GM10266 (cell line): ENCODE measurements around the gene FHOD3.

ENCODE experiments used
- DNase-seq: peaks from one replicate; pipeline ENCODE4 v3.0.0; 2012; ENCODE audit errors: extremely low spot score
- CTCF ChIP-seq: IDR thresholded peaks from 2 replicates; pipeline ENCODE4 v1.5.1; 2012; ENCODE audit warnings: mild to moderate bottlenecking, low read depth; ENCODE audit not compliant: control insufficient read depth, insufficient read depth; ENCODE audit errors: missing control alignments

FHOD3 gene

DNA sequence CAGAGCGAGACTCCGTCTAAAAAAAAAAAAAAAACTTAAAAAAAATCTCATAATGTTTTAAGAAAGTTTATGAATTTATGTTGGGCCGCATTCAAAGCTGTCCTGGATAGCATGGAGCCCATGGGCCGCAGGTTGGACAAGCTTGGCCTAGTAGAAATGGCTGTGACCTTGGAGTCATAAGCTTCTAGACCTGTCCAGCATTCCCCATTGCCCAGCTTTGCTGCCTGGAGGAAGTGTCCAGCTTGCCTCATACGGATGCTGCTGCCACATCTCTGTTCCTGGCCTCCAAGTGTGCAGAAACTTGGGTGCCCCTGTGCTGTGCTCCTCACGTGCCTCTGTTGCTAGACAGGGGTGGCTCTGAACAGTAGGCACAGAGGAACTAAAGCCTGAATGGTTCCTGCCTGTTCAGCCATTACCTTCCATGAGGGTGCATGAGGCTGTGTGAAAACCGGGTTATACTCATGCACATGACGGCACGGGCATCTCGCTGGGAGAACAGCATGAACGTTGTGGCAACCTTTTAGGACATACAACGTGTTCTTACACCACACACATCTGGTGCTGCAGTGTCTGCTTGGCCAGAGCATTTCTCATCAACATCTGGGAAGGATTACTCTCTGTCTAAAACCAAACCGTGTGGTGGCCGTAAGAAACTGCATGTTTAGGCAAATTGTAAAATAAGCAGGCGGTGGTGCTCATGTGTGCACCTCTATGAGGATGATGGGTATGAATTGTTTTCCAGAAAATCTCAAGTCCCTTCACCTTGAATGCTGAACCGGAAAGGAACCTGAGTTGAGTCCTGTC lies 38.2 kb downstream of the FHOD3 start:
- no peak for DNase-seq
- no peak for TF ChIP-seq CTCF

DNA sequence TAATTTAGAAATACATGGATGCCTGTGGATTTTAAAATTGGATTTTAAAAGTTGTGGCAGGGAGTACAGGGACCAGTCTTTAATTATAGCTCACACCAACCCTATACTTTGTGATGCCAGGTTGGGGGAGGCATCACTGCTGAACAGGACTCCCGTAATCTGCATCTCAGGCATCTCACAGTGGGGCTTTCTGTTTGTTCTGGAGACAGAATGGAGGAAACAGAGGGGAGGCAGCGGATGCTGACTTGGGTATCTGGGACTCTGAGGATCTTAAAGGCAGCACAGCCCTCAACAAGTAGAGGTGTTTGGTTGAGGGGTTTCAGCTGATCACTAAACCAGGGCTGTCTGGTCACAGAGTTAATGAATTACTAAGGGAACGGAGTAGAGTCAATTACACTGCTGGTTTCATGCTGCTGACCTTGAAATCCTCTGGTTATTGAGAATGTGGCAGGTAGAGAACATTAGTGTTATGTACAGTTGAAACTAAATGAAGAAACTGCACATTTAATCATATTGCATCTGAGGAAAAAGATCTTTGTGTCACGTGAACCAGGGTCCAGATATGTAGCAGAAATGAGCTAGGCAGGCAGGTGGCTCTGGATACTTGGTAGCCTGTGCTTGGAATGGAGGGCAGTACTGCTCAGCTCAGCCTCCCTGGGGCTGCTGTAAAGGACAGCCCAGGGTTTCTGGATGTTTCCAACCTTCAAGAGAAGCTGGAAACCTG lies 40.3 kb downstream of the FHOD3 start:
- TF ChIP-seq CTCF: no peak
- no peak for DNase-seq

DNA sequence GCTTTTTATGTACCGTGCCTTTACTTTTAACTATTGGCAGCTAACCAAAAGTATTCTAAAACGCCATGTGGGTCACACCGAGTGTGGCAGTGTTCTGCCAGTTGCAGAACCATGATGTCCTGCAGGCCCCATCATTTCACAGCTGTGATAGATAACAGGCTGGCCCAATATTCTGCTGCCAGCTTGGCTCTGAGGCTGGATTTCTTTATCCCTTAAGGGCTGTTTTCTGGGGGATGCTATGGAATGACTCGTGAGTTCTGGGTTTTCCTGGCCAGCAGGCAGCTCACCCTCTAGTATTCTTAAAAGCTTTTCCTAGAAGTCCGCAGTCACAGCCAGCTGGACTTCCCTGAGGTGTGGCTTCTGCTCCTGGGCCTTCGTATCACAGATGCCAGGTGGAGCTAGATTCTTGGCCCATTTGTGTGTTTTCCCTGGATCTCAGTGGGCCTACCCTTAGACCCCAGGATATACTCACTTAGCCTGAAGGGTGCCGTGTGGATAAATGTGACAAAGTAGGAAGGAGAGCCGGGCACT lies 41.0 kb downstream of the FHOD3 start:
- no peak for DNase-seq
- no peak for TF ChIP-seq CTCF

GRCh38 chr18:36340246-36340645 lies 42.7 kb downstream of the FHOD3 start:
- no peak for DNase-seq
- TF ChIP-seq CTCF: no peak

GRCh38 chr18:36341944-36342343 lies 44.4 kb downstream of the FHOD3 start:
- TF ChIP-seq CTCF: no peak
- DNase-seq: no peak

DNA sequence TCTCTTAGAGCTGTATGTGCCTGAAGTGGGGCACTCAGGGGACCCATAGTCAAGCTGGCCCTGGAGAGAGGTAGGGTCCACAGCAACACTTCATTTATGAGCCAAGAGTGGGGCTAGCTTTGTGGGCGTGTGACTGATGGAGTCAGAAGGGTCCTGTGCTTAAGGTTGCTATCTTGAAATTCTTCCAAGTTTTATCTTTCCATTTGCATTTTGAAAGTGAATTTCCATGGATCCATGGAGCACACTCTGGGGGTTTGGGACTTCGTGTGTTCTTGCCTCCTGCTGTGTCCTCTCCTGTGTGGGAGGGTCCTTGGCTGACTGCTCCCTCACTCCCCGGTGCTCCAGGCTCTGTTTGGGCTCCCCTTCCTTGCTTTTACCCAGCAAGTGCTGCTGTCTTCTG lies 50.8 kb downstream of the FHOD3 start:
- no peak for DNase-seq
- TF ChIP-seq CTCF: no peak

DNA sequence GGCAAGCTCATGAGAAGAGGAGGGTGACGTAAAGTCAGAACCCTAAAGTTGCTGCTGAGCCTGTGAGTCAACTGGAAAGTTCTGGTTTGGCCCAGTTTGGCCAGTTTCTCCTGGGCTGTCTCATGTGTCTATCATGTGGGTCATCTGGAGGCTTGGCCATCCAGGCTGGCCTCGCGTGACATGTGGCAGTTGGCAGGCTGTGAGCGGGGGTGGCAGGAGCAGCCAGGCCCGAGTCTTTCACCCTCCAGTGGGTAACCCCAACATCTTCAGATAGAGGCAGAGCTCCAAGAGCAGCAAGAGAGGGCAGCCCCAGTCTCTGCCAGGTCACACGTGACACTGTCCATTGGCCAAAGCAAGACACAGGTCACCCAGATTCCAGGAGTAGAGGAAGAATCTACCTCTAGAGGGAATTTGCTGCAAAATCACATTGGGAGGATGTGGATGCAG lies 51.5 kb downstream of the FHOD3 start:
- TF ChIP-seq CTCF: no peak

More for the DNA sequence above, 51.5 kb downstream of the FHOD3 start:
- no peak for DNase-seq
